Right lobe of liver (tissue), 4 donors: ENCODE data around the gene BANK1.

Experiments
- POLR2A ChIP-seq: fragments of 450-650 bp; IDR thresholded peaks from one replicate; pipeline ENCODE4 v1.6.1; 2017; ENCODE audit warnings: antibody characterized with exemption, mild to moderate bottlenecking
- TF ChIP-seq, protein P1 (sequence below), 4 donors: fragments of 200-600 bp in 3 of 4; fragments of 450-650 bp in 1 of 4; IDR thresholded peaks; one replicate each; pipeline versions ENCODE4 v1.5.1 to v1.8.0; 2016 to 2022; ENCODE audit warnings: antibody characterized with exemption in 4 of 4, mild to moderate bottlenecking in 2 of 4
- donor health status: DM: no; HTN: no; CAD: no.
- donor health status: DM: no; HTN: no; CAD: no.
- donor health status: DM: no; HTN: yes; CAD: no.

DNA sequence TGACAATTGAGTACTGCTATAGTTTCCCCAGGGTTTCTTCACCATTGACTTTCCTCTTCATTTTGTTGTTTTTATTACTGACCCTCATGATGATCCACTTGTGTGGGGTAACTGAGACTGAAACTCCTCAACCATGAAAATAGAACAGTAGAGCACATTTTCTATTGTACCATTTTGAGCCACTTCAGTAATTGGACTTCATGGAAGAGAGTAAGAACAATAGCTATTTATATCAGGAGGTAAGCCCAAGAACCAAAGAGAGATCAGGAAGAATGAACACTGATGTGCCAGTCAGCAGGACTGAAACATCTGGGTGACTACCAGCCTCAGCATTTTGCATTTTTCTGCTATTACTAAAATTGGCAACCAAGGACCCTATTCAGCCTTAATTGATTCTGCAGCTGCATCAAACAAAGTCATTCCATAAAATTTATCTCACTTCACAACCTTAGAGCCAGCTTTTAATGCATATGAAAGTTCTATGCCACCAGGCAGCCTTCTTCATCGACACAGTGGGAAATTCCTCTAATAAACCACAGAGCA is 151.4 kb downstream of the BANK1 start:
- TF ChIP-seq, protein P1, sequence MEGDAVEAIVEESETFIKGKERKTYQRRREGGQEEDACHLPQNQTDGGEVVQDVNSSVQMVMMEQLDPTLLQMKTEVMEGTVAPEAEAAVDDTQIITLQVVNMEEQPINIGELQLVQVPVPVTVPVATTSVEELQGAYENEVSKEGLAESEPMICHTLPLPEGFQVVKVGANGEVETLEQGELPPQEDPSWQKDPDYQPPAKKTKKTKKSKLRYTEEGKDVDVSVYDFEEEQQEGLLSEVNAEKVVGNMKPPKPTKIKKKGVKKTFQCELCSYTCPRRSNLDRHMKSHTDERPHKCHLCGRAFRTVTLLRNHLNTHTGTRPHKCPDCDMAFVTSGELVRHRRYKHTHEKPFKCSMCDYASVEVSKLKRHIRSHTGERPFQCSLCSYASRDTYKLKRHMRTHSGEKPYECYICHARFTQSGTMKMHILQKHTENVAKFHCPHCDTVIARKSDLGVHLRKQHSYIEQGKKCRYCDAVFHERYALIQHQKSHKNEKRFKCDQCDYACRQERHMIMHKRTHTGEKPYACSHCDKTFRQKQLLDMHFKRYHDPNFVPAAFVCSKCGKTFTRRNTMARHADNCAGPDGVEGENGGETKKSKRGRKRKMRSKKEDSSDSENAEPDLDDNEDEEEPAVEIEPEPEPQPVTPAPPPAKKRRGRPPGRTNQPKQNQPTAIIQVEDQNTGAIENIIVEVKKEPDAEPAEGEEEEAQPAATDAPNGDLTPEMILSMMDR (IDR thresholded peaks at IDR 0.05): no peak
- no peak for TF ChIP-seq POLR2A
